Measurements from ENCODE around the gene CAB39. TPM values are rescaled to one million over a fixed set of nuclear protein-coding genes. Genes with fewer than 3 reads are reported as not detected.
A peak's percentile ranks its signal among the peaks of the same experiment; 100 is the strongest.

Gene CAB39
- total and polyA plus RNA-seq, 4 donors = 19.4 to 123 (median 57.1) TPM

DNA sequence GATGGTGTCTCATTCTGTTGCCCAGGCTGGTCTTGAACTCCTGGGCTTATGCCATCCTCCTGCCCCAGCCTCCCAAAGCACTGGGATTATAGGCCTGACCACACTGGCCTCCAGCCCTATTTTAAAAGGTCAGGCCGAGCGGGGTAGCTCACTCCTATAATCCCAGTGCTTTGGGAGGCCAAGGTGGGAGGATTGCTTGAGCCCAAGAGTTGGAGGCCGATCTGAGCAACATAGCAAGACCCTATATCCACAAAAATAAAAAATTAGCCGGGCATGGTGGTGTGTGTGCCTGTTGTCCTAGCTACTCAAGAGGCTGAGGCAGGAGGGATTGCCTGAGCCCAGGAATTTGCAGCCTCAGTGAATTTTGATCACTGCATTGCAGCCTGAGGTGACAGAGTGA lies 3.9 kb downstream of the CAB39 start:
- H3K9ac ChIP-seq (ENCODE audit: insufficient read depth in 1 of 2, low read length in 2 of 2) = no peak overlapping the region
- ATAC-seq (ENCODE audit: insufficient read depth, low FRiP score) (no peak), DNase-seq (no peak)
- H3K4me3 ChIP-seq = no peak overlapping the region
- peaks cover 0 to 3% (median 0%) of the 10 kb centered on the region in 4 donors for H3K36me3 ChIP-seq (ENCODE audit: control insufficient read depth in 4 of 4, insufficient read depth in 4 of 4, low read length in 4 of 4)
- no peaks in the 10 kb centered on the region for H3K27me3 ChIP-seq (ENCODE audit: control insufficient read depth in 3 of 3, insufficient read depth in 3 of 3, low read length in 2 of 3)
- H3K4me1 ChIP-seq (ENCODE audit: control insufficient read depth in 5 of 5, insufficient read depth in 5 of 5, low read length in 5 of 5) = peaks cover 0 to 27% (median 9%) of the 10 kb centered on the region in 5 donors
- H3K9me3 ChIP-seq (ENCODE audit: control insufficient read depth in 4 of 4, insufficient read depth in 3 of 4, low read length in 3 of 4) = no peaks in the 10 kb centered on the region
- 96 to 99% methylated on average over 4 of the region's 4 CpGs for WGBS, 2 donors
- H3K27ac ChIP-seq (ENCODE audit: low read depth in 1 of 2, low read length in 1 of 2) = no peak overlapping the region
- no peak for TF ChIP-seq CTCF (IDR thresholded peaks at IDR 0.05; ENCODE audit: control extremely low read depth, extremely low read depth)

DNA sequence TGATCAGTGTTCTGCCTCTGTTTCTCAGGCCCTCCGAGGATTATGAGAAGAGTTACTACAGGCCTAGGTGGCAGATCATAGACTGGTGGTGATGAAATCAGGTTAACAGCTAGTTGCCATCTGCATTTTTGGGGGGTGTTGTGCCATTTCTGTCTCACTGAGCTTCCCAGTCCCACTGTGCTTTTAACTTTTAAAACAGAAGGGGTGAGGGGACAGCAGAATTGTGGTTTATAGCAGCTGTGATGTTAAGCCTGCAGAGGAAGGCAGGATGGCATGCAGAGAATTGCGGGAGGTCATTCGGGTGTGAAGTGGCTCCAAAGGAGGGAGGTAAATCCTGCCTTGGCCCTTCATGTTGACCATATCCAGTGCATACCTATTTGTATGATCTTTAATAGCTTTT lies 5.0 kb downstream of the CAB39 start:
- peaks cover 0 to 33% (median 9%) of the 10 kb centered on the region in 5 donors for H3K4me1 ChIP-seq (ENCODE audit: control insufficient read depth in 5 of 5, insufficient read depth in 5 of 5, low read length in 5 of 5)
- no peak overlapping the region for H3K27ac ChIP-seq (ENCODE audit: low read depth in 1 of 2, low read length in 1 of 2)
- ATAC-seq (ENCODE audit: insufficient read depth, low FRiP score) = no peak

DNA sequence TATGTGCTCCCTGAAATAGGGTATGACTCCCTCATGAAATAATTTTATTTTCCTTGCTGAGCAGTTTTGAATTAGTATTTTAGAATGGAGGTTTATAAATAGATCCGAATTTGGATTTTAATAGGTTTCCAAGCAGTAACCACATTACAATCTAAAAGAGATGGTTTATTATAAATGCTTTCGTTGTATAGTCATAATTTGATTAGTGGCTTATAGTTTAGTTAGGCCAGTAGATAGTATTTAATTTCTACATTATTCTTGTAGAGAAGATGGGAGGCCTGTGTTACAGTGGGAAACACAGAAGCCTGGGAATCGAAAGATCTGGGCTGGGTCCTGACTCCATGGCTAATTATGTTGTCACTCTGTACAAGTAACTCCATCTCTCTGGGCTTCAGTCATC lies 6.7 kb downstream of the CAB39 start:
- DNase-seq (no peak), ATAC-seq (ENCODE audit: insufficient read depth, low FRiP score) (no peak)
- peaks cover 0 to 3% (median 2%) of the 10 kb centered on the region in 4 donors for H3K36me3 ChIP-seq (ENCODE audit: control insufficient read depth in 4 of 4, insufficient read depth in 4 of 4, low read length in 4 of 4)
- no peaks in the 10 kb centered on the region for H3K9me3 ChIP-seq (ENCODE audit: control insufficient read depth in 4 of 4, insufficient read depth in 3 of 4, low read length in 3 of 4)
- H3K27me3 ChIP-seq (ENCODE audit: control insufficient read depth in 3 of 3, insufficient read depth in 3 of 3, low read length in 2 of 3) = no peaks in the 10 kb centered on the region
- no peak overlapping the region for H3K4me3 ChIP-seq
- no peak overlapping the region for H3K27ac ChIP-seq (ENCODE audit: low read depth in 1 of 2, low read length in 1 of 2)
- no peak overlapping the region for H3K9ac ChIP-seq (ENCODE audit: insufficient read depth in 1 of 2, low read length in 2 of 2)
- H3K4me1 ChIP-seq (ENCODE audit: control insufficient read depth in 5 of 5, insufficient read depth in 5 of 5, low read length in 5 of 5) = peaks cover 0 to 31% (median 13%) of the 10 kb centered on the region in 5 donors
- TF ChIP-seq CTCF (IDR thresholded peaks at IDR 0.05; ENCODE audit: control extremely low read depth, extremely low read depth) = no peak
- WGBS, 2 donors = 91 to 96% methylated on average over 3 of the region's 3 CpGs

More for the DNA sequence above, 5.0 kb downstream of the CAB39 start:
- WGBS, 2 donors = 39 to 55% methylated on average over 3 of the region's 3 CpGs
- no peak for DNase-seq
- H3K9me3 ChIP-seq (ENCODE audit: control insufficient read depth in 4 of 4, insufficient read depth in 3 of 4, low read length in 3 of 4) = no peaks in the 10 kb centered on the region
- H3K4me3 ChIP-seq = no peak overlapping the region
- peaks cover 0 to 3% (median 0%) of the 10 kb centered on the region in 4 donors for H3K36me3 ChIP-seq (ENCODE audit: control insufficient read depth in 4 of 4, insufficient read depth in 4 of 4, low read length in 4 of 4)
- H3K27me3 ChIP-seq (ENCODE audit: control insufficient read depth in 3 of 3, insufficient read depth in 3 of 3, low read length in 2 of 3) = no peaks in the 10 kb centered on the region
- no peak overlapping the region for H3K9ac ChIP-seq (ENCODE audit: insufficient read depth in 1 of 2, low read length in 2 of 2)
- no peak for TF ChIP-seq CTCF (IDR thresholded peaks at IDR 0.05; ENCODE audit: control extremely low read depth, extremely low read depth)

DNA sequence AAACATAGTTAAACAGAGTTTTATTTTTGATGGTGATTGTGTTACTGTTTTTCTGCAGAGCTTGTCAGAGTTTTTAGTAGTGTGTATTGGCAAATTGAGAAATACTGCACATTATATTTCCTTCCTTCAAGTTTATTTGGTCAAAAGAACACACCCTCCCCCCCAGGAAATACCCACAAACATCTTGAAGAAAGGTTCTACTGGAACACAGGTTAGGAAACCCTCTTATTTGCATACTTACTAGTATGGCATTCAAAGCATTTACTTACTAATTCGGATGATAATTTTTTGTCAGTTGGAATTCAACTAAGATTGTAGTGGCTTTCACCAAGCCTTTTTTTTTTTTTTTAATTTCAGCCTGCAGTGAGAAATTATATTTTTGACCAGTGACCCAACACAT lies 9.1 kb downstream of the CAB39 start:
- Histone ChIP-seq H3K27ac (ENCODE audit: low read depth in 1 of 2, low read length in 1 of 2) (no peak overlapping the region), H3K27me3 (ENCODE audit: control insufficient read depth in 3 of 3, insufficient read depth in 3 of 3, low read length in 2 of 3) (no peaks in the 10 kb centered on the region), H3K9ac (ENCODE audit: insufficient read depth in 1 of 2, low read length in 2 of 2) (no peak overlapping the region), H3K9me3 (ENCODE audit: control insufficient read depth in 4 of 4, insufficient read depth in 3 of 4, low read length in 3 of 4) (no peaks in the 10 kb centered on the region), H3K4me3 (no peak overlapping the region), H3K4me1 (ENCODE audit: control insufficient read depth in 5 of 5, insufficient read depth in 5 of 5, low read length in 5 of 5) (peaks cover 0 to 22% (median 0%) of the 10 kb centered on the region in 5 donors), H3K36me3 (ENCODE audit: control insufficient read depth in 4 of 4, insufficient read depth in 4 of 4, low read length in 4 of 4) (peaks cover 0 to 3% (median 2%) of the 10 kb centered on the region in 4 donors)
- WGBS, 2 donors = 42 to 52% methylated on average over 1 of the region's 1 CpG
- TF ChIP-seq CTCF (IDR thresholded peaks at IDR 0.05; ENCODE audit: control extremely low read depth, extremely low read depth) = no peak
- ATAC-seq (ENCODE audit: insufficient read depth, low FRiP score) = peak; percentile 66
- no peak for DNase-seq

All from lung (tissue), 12 donors.